GM19043 (cell line): ENCODE results near the gene ITPR2.

Experiments used
- ATAC-seq: cut with Tn5 transposase; IDR thresholded peaks from one replicate; pipeline ENCODE4 v1.9.1; 2021; ENCODE audit warnings: low read depth; ENCODE audit not compliant: unreplicated experiment

Gene ITPR2

DNA sequence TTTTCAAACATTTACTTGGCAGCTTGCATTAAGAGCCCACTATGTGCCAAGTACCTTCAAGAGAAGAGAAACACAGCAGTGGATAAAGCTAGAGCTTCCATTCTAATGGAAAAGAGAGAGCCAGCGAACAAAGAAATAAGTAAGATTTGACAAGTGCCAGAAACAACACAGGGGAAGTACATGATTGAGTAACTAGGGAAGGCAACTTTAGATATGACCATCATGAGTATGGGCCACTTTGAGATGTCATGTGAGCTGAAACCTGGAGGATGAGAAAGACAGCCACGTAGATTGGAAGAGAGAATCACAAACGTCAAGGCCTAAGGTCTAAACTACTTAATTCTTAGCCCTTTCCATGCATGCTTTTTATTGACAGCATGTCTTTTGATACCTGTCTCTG, 121.4 kb downstream of the ITPR2 start:
- no peak for ATAC-seq

GRCh38 chr12:26711072-26711471, 121.9 kb downstream of the ITPR2 start:
- ATAC-seq = no peak

GRCh38 chr12:26705851-26706250, 127.1 kb downstream of the ITPR2 start:
- ATAC-seq = no peak

DNA sequence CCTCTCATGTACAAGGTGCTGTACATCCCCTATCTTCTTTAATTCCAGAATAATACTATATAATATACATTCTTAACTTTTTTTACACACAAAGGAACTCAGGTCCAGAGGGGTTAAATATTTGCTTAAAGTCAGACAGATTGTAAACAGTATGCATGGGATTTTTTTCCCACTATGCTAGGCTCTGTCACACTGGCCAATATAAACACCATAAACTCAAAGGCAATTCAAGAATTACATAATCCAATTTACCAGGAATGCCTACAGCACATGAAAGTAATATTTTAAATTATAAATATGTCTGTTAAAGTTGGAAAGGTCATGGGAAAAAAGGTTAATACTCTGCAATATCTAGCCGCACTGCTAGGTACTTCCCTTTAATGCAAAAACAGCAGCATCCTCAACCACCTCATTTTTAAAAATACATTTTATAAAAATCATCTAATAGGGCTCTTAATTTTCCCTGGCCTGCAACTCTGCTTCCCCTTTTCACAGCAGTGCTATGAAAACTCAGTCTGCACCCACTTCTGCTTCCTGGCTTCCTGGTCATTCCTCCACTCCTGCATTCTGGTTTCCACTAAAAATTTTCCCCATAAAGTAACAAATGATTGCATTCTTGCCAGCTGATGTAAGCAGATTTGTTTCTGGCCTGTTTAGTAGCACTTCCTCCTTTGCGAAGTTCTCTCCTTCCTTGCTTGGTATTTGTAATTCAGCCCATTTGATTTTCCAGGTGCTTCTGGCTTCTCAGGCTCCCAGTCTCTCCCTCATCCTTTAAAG, 128.1 kb downstream of the ITPR2 start:
- no peak for ATAC-seq

GRCh38 chr12:26704214-26704613, 128.8 kb downstream of the ITPR2 start:
- no peak for ATAC-seq

DNA sequence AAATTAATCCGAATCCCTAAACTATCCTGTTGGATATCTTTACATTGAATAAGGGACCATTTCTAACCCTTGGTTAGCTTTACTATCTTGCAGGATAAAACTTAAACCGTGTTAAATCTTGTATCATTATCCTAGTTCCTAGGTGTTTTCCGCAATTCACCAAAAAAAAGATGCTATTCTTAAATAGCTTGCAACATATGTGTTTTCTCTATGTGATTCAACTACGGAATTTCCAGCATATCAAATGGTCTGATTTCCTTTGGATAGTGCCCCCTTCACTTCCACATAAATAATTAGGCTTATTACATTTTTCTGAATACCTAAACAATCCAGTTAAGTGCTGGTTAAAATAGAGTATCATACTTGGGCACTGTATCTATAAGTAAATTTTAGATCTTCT, 130.3 kb downstream of the ITPR2 start:
- no peak for ATAC-seq

DNA sequence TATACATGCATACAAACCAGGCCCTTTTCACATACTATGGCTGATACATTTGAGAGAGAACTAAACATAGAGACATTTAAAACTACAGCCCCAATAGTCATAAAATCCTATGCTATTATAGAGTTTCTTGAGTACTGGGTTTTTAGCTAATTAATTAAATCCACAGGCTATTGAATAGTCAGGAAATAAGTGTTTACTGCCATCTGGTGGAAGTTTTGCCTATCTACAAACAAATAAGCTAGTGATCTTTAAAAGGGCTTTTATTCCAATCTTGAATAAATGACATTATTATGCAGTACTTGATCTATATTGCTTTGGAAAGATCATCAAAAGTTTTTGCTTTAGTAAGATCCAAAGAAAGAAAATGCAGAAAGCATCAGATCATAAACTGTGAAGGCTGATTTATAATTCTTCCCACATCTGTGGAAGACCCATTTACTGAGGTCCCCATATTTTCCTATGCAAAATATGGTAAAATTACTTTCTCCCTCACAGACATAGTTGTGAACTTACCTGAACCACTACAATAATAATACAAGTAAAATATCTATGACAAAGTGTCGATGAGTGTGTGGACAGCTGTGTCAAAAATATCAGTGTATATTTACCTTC, 131.3 kb downstream of the ITPR2 start:
- no peak for ATAC-seq

DNA sequence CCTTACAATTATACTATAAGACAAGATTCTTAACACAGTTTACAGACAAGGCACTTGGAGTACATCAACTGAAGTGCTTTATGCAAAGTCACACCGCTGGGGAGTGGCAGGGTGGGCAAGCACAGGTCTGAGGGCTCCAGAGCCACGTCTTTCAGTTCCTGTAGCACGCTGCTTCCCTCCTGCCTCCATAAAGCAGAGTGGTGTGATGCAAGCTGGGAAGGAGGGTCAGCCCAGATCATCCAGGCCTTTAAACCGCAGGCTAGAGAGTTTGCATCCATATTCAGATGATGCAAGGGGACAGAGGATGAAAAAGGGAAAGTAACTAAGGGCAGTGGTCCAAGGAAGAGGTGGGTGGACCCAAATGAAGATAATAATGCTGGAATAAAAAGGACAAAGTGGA, 132.6 kb downstream of the ITPR2 start:
- no peak for ATAC-seq

- no peak for ATAC-seq
These were observed 133.8 kb downstream of the ITPR2 start for GRCh38 chr12:26699237-26699636.

DNA sequence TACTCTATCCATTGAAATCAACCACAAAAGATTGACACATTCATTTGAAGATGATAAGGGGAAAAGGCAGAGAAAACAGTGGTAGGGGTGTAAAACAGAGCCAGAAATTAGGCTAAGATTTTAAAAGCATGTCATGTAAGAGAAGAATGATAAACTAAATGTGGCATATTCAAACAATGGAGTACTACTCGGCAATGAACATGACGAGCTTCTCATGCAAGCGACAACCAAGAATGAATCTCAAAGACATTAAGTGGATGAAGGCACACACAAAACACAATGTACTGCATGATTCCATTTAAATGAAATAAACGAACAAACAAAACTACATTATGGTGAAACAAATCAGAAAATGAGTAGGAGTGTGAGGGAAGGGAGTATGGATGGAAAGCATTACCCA, 134.8 kb downstream of the ITPR2 start:
- no peak for ATAC-seq

- ATAC-seq = no peak
These were observed 135.8 kb downstream of the ITPR2 start for GRCh38 chr12:26697217-26697616.

DNA sequence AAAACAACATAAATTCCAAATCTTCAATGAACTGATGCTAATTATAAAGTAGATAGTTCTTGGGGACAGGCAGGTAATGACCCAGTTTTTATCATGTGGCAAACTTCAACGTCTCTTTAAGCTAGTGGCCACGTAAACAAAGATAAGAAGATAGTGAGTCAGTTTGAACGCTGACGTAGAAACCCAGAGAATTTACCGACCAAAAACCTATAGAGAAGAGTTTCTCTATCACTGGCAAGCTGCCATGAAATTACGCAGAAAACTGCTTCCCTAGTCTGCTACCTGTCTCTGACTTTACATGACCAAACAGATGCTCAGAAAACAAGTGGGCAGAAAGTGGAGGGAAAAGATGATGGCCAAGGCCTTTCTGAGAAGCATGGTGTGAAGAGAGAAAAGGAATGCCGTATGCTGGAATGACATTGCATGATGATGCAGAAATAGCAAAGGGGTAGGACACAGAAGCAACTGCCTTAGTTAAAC, 136.3 kb downstream of the ITPR2 start:
- no peak for ATAC-seq

DNA sequence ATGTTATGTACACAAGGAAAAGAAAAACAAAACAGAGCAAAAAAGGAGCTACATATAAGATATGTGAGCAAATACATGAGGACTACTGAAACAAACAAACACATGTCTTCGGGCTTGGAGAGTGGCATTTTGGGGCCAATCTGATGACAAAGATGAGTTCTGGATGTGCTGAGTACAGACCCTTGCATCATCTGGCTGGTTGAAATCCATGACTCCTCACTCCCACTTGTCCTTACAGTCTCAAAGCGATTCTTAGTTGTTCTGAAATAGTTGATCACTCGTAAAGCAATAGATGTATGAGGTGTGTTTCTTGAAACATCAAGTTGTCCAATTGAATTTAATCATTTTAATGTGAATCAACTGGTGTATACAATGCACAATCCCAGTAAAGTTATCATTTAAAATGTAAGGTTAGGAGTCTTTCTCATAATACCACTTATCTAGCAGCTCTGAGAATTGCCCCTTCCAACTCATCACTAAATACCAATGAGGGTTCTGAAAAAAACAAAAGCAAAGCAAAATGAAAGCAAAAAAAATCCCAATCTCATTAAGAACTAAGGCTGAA, 136.9 kb downstream of the ITPR2 start:
- no peak for ATAC-seq

- no peak for ATAC-seq
These were observed 138.6 kb downstream of the ITPR2 start for GRCh38 chr12:26694402-26694801.

GRCh38 chr12:26692407-26692806, 140.6 kb downstream of the ITPR2 start:
- ATAC-seq = no peak

- no peak for ATAC-seq
These were observed 141.6 kb downstream of the ITPR2 start for GRCh38 chr12:26691234-26691970.

GRCh38 chr12:26690601-26691000, 142.4 kb downstream of the ITPR2 start:
- ATAC-seq = no peak

- no peak for ATAC-seq
These were observed 143.6 kb downstream of the ITPR2 start for GRCh38 chr12:26689281-26689841.

DNA sequence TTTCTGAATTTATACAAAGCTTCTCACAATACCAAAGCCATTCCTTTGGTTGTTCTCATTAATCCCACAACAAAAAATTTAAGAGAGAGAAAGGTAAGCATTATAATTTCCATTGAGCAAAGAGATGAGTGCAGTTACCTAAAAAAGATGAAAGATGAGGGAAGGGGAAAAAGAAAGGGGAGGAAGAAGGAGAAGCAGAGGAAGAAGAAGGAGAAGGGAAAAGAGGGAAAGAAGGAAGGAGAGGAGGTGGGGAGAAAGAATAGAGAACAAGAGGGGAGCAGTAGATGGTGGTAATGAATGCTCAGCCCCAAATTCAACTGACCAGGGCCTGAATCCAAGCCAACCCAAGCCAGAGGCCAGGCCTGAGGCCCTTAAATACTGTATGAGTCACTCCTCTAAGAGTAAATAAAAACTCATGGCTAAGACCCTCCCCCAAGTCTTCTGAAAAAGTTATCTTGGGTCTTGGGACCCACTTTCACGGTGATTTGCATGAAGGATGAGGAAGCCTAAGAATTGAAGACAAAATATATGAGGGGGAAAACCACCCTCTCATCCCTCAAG, 144.6 kb downstream of the ITPR2 start:
- ATAC-seq = no peak

DNA sequence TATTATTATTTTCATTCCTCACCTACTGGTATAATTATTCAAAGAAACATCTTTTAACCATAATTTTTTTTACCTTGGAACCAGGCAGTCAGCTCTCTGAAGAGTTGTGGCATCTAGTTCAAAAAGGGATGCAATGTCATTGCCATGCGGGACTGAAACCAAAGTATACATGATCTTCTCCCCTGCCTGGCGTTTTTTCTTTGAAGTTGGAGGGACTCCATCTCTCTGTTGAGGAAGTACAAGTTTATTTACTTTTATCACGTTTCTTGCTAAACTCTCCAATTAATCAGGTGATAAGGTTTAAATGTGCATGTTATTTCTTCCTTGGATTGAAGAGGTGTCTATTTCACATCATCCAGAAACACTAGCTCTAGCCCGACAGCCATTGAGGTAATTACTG, 146.6 kb downstream of the ITPR2 start:
- no peak for ATAC-seq

GRCh38 chr12:26684101-26684500, 148.9 kb downstream of the ITPR2 start:
- ATAC-seq = no peak
